GM12872 (cell line): Measurements from ENCODE around the gene TMCC3.

Experiments
- TF ChIP-seq, protein P1 (sequence below): IDR thresholded peaks from 3 replicates; pipeline ENCODE4 v1.5.1; 2011; ENCODE audit warnings: low read depth, mild to moderate bottlenecking, low read length, moderate library complexity; ENCODE audit not compliant: insufficient read depth

Gene TMCC3

DNA sequence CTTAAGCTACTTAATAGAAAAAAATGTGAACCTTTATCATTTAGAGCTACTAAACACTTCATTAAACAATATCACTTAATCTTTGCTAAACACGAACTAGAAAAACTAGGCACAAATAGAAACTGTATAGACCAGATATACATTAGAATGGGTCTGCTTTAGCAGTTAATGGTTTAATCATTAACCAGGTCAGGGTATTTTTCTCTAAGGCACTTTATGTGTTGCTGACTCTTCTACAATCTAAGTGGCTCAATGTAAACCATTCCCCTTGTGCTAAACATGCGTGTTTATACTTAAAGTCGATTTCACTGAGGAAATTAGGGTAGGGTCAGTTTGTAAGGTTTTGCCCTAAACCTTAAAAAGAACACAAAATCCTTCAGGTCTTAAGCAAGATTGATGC is 29.7 kb downstream of the TMCC3 start:
- TF ChIP-seq, protein P1, sequence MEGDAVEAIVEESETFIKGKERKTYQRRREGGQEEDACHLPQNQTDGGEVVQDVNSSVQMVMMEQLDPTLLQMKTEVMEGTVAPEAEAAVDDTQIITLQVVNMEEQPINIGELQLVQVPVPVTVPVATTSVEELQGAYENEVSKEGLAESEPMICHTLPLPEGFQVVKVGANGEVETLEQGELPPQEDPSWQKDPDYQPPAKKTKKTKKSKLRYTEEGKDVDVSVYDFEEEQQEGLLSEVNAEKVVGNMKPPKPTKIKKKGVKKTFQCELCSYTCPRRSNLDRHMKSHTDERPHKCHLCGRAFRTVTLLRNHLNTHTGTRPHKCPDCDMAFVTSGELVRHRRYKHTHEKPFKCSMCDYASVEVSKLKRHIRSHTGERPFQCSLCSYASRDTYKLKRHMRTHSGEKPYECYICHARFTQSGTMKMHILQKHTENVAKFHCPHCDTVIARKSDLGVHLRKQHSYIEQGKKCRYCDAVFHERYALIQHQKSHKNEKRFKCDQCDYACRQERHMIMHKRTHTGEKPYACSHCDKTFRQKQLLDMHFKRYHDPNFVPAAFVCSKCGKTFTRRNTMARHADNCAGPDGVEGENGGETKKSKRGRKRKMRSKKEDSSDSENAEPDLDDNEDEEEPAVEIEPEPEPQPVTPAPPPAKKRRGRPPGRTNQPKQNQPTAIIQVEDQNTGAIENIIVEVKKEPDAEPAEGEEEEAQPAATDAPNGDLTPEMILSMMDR = no peak

DNA sequence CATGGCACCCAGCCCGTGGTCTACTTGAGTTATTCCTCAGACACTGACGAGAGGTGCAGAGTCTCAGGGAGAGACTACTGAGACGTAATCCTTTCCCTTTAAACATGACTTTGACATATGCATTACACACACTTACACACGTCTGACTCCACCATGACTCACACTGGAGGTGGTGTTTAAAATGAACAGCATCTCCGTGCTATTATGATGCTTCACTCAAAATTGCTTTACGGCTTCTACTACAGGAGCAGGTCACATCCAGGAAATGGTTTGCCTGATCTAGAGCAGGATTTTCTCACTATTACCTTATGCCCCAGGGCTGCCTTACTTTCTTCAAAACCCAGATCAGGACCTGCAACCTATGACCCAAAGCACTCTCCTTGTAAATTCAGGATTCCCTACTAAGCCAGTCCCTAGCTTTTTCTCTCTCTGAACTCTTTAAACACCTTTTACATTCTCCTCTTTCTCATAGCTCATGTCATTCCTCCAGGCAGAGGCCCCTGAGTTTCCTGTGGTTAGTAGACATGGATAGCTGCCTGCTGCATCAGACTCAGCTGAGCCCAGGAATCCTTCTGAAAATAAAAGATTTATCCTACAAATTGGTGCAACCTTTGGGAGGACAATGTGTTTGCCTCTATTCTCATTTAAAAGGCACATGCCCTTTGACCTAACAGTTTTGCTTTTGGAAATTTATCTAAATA is 31.2 kb downstream of the TMCC3 start:
- TF ChIP-seq, protein P1 = no peak

DNA sequence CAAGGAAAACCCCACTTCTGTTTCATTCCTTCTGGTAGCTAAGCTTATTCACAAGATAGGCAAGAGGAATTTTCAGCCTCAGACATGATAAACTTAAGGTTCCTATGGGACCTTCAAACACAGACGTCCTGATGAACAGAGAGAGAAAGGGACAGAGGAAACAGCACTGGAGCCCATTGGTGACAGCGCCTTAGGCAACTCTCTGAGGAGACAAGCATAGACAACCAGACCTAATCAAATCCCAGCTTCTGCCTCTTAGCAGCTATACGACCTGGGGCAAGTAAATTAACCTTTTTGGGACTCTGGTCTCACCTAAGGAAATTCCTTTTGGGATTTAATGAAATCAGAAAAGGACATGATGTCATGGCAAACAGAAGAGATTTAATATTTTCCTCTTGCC is 33.3 kb downstream of the TMCC3 start:
- TF ChIP-seq, protein P1 = no peak

DNA sequence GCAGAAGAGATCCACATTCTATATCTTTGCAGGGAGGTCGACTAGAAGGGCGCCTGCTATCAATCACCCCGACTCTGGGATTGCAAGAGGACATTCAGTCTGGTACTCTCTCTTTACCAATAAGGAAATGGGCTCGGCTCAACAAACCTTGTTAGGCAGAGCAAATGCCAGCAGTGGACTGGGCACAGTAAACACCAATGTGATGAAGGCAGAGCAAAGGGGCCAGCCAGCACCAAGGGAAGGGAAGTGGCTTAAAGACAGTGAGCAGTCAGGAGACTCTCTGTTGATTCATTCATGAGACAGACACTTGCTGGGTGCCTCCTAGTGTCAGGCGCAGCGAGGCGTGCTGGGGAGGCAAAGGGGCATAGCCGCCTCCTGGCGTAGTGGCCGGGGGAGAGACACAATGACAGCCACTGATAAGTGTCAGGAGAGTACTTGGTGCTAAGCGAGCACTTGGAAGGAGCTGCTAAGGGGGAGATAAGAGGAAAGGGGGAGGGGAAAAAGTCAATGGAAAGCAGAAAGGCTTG is 34.1 kb downstream of the TMCC3 start:
- TF ChIP-seq, protein P1 = no peak

DNA sequence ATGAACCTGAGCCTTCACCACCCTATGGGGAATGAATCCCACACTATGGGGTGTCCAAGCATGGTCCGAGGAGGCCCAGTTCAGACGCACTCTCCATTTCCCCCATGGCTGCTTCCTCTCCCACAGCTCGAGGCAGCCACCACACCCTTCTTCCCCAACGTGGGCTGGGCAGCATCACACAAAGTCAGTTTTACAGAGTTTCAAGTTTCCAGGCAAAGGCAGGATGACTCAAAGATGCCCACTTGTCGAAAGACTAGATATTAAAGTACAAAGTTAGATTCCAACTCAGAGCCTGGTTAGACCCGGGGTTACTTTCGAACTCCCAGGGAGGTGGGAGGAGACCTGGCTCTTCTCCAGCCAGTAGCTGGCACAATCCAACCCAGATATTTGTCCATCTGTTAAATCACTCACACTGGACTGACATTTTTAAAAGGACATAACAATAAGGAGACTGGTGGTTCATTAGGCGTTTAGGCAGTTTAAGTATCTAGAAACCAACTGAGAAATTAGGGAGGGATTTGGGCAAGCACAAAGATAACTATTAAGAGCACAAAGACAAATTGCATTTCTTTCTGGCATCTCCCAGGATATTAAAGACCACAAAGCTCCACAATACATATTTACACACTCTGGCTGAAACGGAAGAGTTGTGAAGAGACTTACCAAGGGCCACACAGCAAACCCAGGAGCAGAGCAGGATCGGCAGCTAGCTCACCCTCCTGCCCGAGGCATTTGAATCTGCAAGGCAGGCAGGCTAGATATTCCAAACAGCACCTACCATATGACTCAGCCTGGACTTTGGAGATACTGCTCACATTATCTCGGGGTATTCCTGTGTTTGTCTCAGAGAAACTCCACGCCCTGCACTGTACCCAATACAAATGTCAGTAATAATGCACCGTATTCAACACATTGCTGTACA is 34.8 kb downstream of the TMCC3 start:
- TF ChIP-seq, protein P1 = no peak

DNA sequence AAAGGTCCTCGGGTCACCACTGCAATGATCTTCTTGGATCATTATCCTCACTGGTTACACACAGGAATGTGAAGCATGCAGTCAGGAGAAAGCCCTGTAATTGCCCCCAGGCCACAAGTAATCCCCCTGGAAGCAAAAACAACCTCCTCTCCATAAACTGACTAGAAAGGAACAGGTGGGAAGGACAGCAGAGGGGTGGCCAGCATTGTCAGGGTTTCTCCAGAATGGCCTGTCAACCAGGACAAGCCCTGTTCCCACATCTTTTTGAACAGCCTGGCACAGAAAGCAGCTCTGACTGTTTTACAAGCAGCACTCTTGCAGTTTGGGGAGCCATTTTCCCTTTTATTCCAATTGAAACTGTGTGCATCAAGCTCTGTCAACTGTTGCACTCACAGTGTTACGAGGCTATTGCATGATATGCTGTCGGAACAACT is 36.1 kb downstream of the TMCC3 start:
- TF ChIP-seq, protein P1 = no peak

DNA sequence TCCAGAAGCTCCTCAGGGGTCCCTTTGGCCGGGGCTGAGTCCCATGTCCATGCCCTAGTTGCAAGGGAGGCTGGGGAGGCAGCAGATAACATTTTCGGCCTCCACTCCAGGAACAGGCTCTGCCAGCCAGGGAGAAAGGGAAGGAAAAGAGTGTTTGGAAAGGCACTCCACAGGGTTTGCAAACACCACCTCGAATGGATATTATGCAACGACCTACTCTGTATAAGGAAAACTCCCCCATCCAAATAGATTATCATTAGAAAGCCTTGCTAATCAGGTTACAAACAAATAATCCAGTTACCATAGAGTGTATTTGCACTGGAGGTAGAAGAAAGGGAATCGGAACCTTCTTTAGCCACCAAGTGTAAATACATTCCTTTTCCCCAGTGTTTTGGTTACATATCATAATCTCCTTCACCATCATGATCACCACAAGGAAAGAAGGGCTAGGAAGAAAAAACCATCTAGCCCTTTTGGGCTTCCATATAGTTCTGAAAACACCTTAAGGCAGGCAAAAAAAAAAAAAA is 40.4 kb downstream of the TMCC3 start:
- TF ChIP-seq, protein P1 = no peak
